Keratinocyte (primary cell): ENCODE measurements around the gene PSG5. TPM values are rescaled to one million over a fixed set of nuclear protein-coding genes. Genes with fewer than 3 reads are reported as not detected.
"Not testable (repeated sequence)": the region's sequence is repeated elsewhere in the genome, so short reads cannot be mapped to it uniquely, and the experiment has no call there.

Experiments
- DNase-seq: peaks from one replicate; pipeline ENCODE4 v3.0.0-alpha.2; 2011; ENCODE audit warnings: low read depth, missing footprints, low spot score
- FAIRE-seq: peaks from 2 replicates; lab custom pipeline; 2011; peaks lifted over from hg19 to GRCh38; lab: Jason Lieb, UNC
- H2AFZ ChIP-seq: 2 replicates; pipeline ENCODE4 v1.6.0; 2012; ENCODE audit warnings: low read length, control low read depth, inconsistent platforms; ENCODE audit not compliant: control insufficient read depth
- H3K27ac ChIP-seq: 2 replicates; pipeline ENCODE4 v1.5.1; 2011; ENCODE audit warnings: low read length; ENCODE audit not compliant: control insufficient read depth, insufficient read depth
- H3K27me3 ChIP-seq: 3 replicates; pipeline ENCODE4 v1.6.0; 2011; ENCODE audit warnings: low read length; ENCODE audit not compliant: control insufficient read depth, insufficient read depth; ENCODE audit errors: extremely low read depth
- H3K36me3 ChIP-seq, 2 experiments: 2 replicates in 1 of 2; 3 replicates in 1 of 2; pipeline ENCODE4 v1.5.1; 2011; ENCODE audit warnings: low read length in 2 of 2, mild to moderate bottlenecking in 1 of 2; ENCODE audit not compliant: control insufficient read depth in 2 of 2, insufficient read depth in 2 of 2; ENCODE audit errors: extremely low read depth in 1 of 2
- H3K4me1 ChIP-seq: 3 replicates; pipeline ENCODE4 v1.5.1; 2011; ENCODE audit warnings: low read length; ENCODE audit not compliant: control insufficient read depth, insufficient read depth; ENCODE audit errors: extremely low read depth
- H3K4me2 ChIP-seq: 3 replicates; pipeline ENCODE4 v1.6.0; 2011; ENCODE audit warnings: low read depth, low read length; ENCODE audit not compliant: control insufficient read depth, insufficient read depth; ENCODE audit errors: extremely low read depth
- H3K4me3 ChIP-seq, 3 experiments: fragments of 200-600 bp in 1 of 3; sonication (generic) in 1 of 3; 2 replicates in 2 of 3; 3 replicates in 1 of 3; pipeline ENCODE4 v1.5.1; 2011 to 2016; ENCODE audit warnings: low read length in 3 of 3, mild to moderate bottlenecking in 3 of 3, control low read depth in 2 of 3, inconsistent platforms in 1 of 3, low read depth in 1 of 3, mixed read lengths in 1 of 3, mixed run types in 1 of 3, moderate library complexity in 1 of 3; ENCODE audit not compliant: control insufficient read depth in 2 of 3, insufficient read depth in 2 of 3; ENCODE audit errors: extremely low read depth in 1 of 3
- H3K79me2 ChIP-seq: 2 replicates; pipeline ENCODE4 v1.6.0; 2012; ENCODE audit warnings: low read length; ENCODE audit not compliant: control insufficient read depth, insufficient read depth
- H3K9ac ChIP-seq: 3 replicates; pipeline ENCODE4 v1.6.0; 2011; ENCODE audit warnings: low read length; ENCODE audit not compliant: control insufficient read depth, insufficient read depth; ENCODE audit errors: extremely low read depth
- H3K9me1 ChIP-seq: 3 replicates; pipeline ENCODE4 v1.6.0; 2011; ENCODE audit warnings: low read length; ENCODE audit not compliant: control insufficient read depth, insufficient read depth; ENCODE audit errors: extremely low read depth
- H3K9me3 ChIP-seq: 2 replicates; pipeline ENCODE4 v1.5.1; 2012; ENCODE audit warnings: low read depth, low read length; ENCODE audit not compliant: control insufficient read depth
- H4K20me1 ChIP-seq: 3 replicates; pipeline ENCODE4 v1.6.0; 2011; ENCODE audit warnings: low read length; ENCODE audit not compliant: control insufficient read depth, insufficient read depth; ENCODE audit errors: extremely low read depth
- CTCF ChIP-seq, 3 experiments: IDR thresholded peaks in 1 of 3; conservative IDR thresholded peaks in 1 of 3; optimal IDR thresholded peaks in 1 of 3; 2 replicates in 2 of 3; 3 replicates in 1 of 3; pipeline versions ENCODE3 to v1.5.1; 2011; ENCODE audit warnings: low read length in 3 of 3, mild to moderate bottlenecking in 3 of 3, moderate library complexity in 2 of 3, control low read depth in 1 of 3, inconsistent platforms in 1 of 3; ENCODE audit not compliant: insufficient read depth in 2 of 3; ENCODE audit errors: extremely low read depth in 1 of 3
- EZH2 ChIP-seq: IDR thresholded peaks from one replicate; pipeline ENCODE4 v1.6.1; 2012; ENCODE audit warnings: inconsistent platforms, mild to moderate bottlenecking, low read length, moderate library complexity
- dilution Hi-C: fragments of 300-500 bp; cut with MboI; formaldehyde crosslinking; loops from one replicate; pipeline ENCODE4 v1.7.0; 2020; ENCODE audit warnings: low sequenced_read_pairs; ENCODE audit not compliant: extremely low pct_ligation_motif_present
- polyA plus RNA-seq, 5 experiments: library from polyadenylated mRNA; depleted of rRNA in 3 of 5; stranded (reverse) in 3 of 5; stranded (forward) in 1 of 5; unstranded in 1 of 5; fragments of >200 nt; gene quantifications; 1 replicate in 1 of 5; 2 replicates in 3 of 5; 3 replicates in 1 of 5; pipeline versions ENCODE4 v1.2.1 to v1.2.3, GENCODE V29; 2011 to 2012; ENCODE audit warnings: missing spikeins in 2 of 5, low read depth in 1 of 5, low replicate concordance in 1 of 5

Gene PSG5
- polyA plus RNA-seq, 1 donor (not counting 4 experiments of a cell fraction or from before 2014, with no cell fraction given): 5.2 TPM

- dilution Hi-C loops, H4K20me1 ChIP-seq: not testable (repeated sequence)
Measured at GRCh38 chr19:43219136-43219535, 32.8 kb upstream of the PSG5 start.

GRCh38 chr19:43215881-43216280 is 29.5 kb upstream of the PSG5 start:
- dilution Hi-C loops, H3K27ac ChIP-seq: not testable (repeated sequence)

More at GRCh38 chr19:43219136-43219535, 32.8 kb upstream of the PSG5 start:
- not testable (repeated sequence) for H2AFZ ChIP-seq, H3K4me3 ChIP-seq, H3K4me1 ChIP-seq, H3K9me1 ChIP-seq, FAIRE-seq, H3K36me3 ChIP-seq, H3K27me3 ChIP-seq, H3K9ac ChIP-seq, H3K79me2 ChIP-seq, H3K27ac ChIP-seq, DNase-seq, H3K9me3 ChIP-seq, H3K4me2 ChIP-seq

GRCh38 chr19:43207991-43208390 is 21.7 kb upstream of the PSG5 start:
- Histone ChIP-seq H3K4me2 (no peak overlapping the region), H3K4me1 (peaks cover 5% of the 10 kb centered on the region), H3K27me3 (no peaks in the 10 kb centered on the region), H3K9ac (no peak overlapping the region), H3K27ac (no peak overlapping the region), H3K9me1 (no peaks in the 10 kb centered on the region), H3K9me3 (no peaks in the 10 kb centered on the region), H3K79me2 (no peaks in the 10 kb centered on the region), H3K4me3 (no peak overlapping the region), H2AFZ (no peak overlapping the region), H4K20me1 (no peaks in the 10 kb centered on the region), H3K36me3 (no peaks in the 10 kb centered on the region)
- FAIRE-seq (no peak), DNase-seq (no peak)
- TF ChIP-seq CTCF (optimal IDR thresholded peaks at IDR 0.05 in 1 of 3, IDR thresholded peaks at IDR 0.05 in 1 of 3, conservative IDR thresholded peaks at IDR 0.05 in 1 of 3; ENCODE audit: extremely low read depth in 1 of 3, insufficient read depth in 2 of 3, low read length in 3 of 3) (no peak), EZH2 (no peak)
- dilution Hi-C loops: no loop called here

More at GRCh38 chr19:43215881-43216280, 29.5 kb upstream of the PSG5 start:
- DNase-seq, H3K4me2 ChIP-seq, FAIRE-seq, H3K9me3 ChIP-seq, H3K9ac ChIP-seq, H4K20me1 ChIP-seq, H3K27me3 ChIP-seq, H3K4me3 ChIP-seq, H3K36me3 ChIP-seq, H3K79me2 ChIP-seq, H3K9me1 ChIP-seq, H2AFZ ChIP-seq, H3K4me1 ChIP-seq: not testable (repeated sequence)
